ENCODE results near the gene CXCL8. TPM values are rescaled to one million over a fixed set of nuclear protein-coding genes. Genes with fewer than 3 reads are reported as not detected.
"Not testable (repeated sequence)": the region's sequence is repeated elsewhere in the genome, so short reads cannot be mapped to it uniquely, and the experiment has no call there.

CXCL8 gene
- 0.44 TPM for total RNA-seq

DNA sequence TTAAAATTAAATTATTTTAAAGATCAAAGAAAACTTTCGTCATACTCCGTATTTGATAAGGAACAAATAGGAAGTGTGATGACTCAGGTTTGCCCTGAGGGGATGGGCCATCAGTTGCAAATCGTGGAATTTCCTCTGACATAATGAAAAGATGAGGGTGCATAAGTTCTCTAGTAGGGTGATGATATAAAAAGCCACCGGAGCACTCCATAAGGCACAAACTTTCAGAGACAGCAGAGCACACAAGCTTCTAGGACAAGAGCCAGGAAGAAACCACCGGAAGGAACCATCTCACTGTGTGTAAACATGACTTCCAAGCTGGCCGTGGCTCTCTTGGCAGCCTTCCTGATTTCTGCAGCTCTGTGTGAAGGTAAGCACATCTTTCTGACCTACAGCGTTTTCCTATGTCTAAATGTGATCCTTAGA lies at the start of gene CXCL8:
TSS of gene CXCL8 (plus strand) at position 217 of the 426 bp plus-strand sequence. CDS start at position 307, 90 bp downstream.
- DNase-seq (ENCODE audit: low spot score): peak; percentile 65

DNA sequence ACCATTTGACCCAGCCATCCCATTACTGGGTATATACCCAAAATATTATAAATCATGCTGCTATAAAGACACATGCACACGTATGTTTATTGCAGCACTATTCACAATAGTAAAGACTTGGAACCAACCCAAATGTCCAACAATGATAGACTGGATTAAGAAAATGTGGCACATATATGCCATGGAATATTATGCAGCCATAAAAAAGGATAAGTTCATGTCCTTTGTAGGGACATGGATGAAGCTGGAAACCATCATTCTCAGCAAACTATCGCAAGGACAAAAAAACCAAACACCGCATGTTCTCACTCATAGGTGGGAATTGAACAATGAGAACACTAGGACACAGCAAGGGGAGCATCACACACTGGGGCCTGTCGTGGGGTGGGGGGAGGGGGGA lies 49.2 kb upstream of the CXCL8 start:
- not testable (repeated sequence) for DNase-seq (ENCODE audit: low spot score)

DNA sequence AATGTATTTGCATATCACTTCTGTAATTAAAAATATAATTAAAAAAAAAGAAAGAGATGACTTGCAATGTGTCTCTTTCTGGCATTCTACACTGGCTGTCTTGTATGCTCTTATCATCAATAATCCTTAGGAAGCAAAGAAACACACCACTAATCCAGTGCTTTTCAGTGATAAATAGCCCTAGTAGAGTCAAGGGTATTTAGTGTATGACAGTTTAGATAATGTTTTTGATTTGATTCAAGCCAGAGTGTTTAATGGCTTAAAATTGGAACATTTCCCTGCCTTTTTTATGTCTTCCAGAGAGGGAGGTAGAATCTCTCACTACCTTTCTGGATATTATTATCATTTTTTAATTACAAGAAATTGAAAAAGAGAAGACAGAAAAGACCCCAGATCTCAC lies 48.6 kb upstream of the CXCL8 start:
- DNase-seq (ENCODE audit: low spot score): no peak

DNA sequence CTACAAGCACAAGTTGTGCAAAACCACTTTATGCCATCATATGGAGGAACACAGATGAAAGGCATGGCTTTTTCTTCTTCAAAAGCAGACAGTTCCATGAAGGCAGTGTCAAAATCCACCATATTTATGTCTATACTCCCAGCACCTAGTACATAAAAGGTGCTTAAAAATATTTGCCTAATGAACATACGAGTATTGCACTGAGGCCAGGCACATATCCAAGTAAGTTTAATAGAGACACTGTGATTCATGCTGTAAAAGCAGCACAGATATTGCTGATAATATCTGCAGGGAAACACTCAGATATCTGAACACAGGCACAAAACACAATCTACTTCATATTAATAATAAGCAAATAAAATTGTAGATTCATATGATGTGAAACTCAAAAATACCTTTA lies 48.1 kb upstream of the CXCL8 start:
- no peak for DNase-seq (ENCODE audit: low spot score)

DNA sequence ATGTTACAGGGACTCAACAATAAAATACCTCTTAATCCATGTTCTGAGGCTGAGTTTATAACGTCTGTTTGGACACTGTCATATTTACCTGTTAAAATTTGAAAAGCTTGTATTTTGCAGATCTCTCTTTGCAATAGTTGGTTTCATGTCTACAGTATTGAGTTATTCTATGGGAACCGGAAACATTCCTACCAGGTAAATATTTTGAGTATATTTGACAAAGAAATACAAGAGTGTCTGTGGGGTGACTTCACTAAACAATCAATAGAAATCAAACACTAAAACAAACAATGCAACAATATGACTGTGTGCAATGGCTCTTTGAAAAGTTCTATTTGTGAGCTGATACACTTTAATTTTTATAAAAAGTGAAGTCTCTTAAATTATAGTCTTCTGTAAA lies 47.7 kb upstream of the CXCL8 start:
- no peak for DNase-seq (ENCODE audit: low spot score)

DNA sequence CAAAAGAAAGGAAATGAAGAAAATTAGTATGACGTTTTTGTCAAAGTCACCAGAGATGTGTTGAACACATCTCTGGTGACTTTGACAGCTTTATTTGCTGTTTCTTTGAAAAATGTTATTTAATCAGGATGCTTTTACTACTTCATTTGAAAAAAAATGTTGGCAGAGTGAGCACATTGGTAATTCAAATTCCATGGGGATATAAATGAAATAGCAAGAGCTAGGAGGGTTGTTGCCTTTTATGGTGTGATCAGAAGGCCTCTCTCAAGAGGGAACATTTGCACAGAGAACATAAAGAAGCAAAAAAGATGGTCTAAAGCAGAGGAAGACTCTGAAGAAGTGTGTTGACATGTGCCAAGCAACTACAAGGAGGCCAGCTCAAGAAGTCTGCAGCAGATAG lies 46.6 kb upstream of the CXCL8 start:
- DNase-seq (ENCODE audit: low spot score): no peak

DNA sequence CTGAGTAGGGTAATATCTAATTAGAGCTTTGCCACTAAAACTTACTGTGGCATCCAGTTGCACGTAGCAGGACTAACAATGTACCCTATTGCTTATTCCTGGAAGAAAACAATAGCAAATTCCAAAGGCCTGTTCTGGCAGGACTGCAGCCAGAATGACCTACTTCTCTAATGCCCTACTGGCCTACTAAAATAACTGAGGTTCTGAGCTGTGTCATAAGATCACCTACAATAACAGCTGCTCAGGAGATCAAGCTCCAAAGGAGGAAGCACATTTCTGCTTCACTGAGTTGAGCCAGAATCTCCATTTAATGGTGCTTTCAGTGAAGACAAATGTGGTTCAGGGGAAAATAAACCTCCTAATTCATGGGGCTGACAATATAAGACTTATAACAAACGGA lies 42.2 kb upstream of the CXCL8 start:
- DNase-seq (ENCODE audit: low spot score): peak; percentile 48

DNA sequence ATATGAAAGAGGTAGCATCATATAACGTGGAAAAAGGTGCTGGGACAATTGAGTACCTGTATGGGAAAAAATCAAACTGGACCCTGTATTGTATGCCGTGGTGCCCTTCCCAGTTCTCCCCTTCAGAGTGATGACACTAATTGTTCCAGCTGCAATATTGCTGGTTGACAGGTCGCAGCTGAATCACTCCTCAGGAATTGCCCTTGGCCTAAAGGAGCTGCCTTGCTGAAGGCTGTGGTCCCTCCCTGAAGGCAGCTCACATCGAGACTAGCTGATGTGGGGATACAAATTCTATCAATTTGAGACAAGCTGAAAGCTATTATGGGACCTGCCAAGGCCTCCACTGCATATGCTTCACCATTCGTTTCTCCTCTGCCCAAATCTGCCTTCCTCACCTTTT lies 39.3 kb upstream of the CXCL8 start:
- no peak for DNase-seq (ENCODE audit: low spot score)

DNA sequence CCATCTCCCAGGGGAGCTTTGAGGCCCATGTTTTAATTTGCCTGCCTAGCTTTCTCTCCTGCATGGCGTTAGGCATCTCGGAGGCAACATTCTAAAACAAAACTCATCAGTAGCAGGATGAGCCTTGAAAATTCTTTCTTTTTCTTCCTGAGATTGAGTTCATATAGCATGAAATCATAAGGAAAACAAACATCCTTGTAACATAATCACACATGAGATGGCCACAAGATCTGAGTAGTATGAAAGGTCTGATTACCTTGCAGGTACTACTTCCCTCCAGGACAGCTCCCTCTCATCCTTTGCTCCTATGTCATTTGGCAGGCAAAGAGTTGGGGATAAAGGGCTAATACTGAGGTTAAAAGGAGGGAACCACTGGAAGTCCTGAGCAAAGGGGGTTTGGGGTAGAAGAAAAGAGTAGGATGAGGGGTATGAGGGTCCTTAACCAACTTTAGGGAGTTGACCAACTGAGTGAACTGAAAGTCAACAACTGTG lies 37.5 kb upstream of the CXCL8 start:
- no peak for DNase-seq (ENCODE audit: low spot score)

DNA sequence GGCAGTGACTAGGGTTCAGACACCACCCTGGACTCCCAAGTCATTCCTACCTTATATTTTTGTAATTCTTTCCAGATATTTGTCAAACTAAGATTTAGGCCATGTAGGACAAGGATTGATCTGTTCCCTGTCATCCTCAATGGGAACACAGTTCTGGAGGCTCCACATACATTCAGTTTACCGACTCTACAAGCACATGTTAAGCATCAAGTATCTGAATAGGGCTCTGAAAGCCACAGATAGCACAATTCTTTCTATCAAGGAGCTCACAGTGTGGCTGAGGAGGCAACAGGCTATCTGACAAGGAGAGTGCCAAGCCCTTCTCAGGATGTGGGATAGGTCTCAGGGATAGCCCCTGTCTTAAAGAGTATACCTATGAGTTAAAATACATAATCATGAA lies 37.0 kb upstream of the CXCL8 start:
- DNase-seq (ENCODE audit: low spot score): no peak

DNA sequence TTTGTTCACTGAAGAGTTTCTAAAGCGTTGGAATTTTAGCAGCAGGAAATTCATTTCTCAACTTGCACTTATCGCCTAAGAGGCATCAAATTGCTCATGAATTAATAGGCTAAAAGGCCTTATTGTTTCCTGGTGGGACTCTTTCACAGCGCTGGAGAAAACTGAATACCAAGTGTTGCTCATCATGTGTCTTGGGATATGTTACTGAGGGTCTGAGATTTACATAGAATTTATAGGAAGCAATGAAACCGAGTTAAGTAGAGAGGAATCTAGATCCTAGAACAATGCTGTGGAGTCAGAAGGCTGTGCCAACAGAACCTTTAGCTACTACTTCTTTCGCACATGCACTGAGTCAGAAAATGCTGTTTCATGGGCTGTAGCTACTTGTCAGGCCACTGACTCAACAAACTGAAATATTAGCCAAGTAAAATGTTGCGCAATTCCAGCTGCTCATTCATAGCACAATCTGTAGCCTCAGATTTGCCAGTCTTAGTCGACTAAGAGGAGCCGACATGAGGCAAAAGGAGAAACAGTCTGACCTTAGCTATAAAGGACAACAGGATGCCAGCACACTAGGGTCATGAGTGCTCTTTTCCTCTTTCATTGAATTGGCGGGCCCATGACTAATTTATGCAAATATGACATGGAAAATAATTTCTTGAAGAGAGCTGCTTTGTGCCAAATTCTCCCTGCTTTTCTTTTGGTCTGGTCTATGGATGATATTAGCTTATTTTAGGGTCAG lies 35.9 kb upstream of the CXCL8 start:
- peak; percentile 76 for DNase-seq (ENCODE audit: low spot score)

DNA sequence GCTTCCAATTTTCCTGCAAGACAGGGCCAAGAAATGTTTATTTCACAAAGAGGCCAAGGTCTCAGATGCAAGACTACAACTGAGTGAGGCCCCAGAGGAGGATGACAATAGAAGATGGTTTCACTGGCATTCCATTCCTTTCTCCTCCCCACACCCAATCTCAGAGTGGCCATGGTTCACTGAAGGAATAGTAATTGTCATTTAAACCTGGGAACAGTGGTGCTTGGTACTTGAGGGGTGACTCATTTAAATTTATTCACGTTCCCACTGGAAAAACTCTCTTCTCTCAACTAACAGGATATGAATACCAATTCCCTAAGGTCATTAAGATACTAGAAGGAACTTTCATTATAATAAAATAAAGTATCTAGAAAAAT lies 35.3 kb upstream of the CXCL8 start:
- DNase-seq (ENCODE audit: low spot score): no peak

DNA sequence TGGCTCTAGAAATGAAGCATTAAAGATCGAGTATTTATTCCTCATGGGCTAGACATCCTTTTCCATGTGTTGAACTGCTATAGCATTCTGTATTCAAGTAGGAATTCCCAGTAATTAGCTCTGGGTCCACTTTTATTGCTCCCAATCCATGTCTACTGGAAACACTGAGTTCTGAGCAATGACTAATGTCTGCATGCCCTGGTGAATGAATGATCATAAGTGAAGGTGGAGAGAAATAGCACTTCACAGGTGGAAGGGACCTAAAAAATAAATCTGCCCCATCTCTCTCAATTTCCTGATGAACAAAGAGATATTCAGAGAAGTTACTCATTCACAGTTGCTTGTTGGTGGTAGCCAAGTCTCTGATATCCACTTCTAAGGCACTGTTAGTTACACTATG lies 34.6 kb upstream of the CXCL8 start:
- DNase-seq (ENCODE audit: low spot score): no peak

DNA sequence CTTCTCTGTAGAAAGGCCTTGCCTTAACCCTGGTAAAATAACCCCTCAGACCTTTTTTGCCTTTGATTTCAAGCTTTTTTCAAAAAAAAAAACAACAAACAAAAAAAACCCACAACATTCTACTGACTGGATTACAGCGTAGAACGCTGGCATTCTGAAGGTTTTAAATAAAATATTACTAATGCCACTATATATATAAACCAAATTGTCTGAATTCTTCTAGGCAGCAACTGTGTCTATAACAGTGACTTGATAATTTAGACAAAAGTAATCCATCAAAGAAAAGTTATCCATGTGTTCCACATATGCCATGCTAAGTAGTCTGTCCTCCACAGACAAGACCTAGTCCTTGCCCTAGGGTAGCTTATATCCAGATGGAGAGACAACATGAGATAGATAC lies 33.6 kb upstream of the CXCL8 start:
- no peak for DNase-seq (ENCODE audit: low spot score)

DNA sequence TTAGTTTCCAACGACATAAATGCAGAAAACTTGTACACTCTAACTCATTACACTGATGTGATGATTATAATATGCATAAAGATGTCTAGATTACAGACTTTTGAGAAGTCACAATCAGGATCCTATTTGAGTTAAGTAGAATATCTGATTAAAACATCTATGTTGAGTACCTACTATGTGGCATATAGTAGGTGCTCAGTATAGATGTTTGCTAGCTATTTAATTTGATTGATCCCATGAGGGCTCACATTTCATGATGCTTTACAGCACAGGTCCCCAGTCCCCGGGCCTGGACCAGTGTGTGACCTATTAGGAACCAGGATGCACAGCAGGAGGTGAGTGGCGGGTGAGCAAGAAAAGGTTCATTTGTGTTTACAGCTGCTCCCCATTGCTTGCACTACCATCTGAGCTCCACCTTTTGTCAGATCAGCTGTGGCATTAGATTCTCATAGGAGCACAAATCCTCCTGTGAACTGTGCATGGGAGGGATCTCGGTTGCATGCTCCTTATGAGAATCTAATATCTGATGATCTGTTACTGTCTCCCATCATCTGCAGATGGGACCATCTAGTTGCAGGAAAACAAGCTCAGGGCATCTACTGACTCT lies 33.0 kb upstream of the CXCL8 start:
- no peak for DNase-seq (ENCODE audit: low spot score)

DNA sequence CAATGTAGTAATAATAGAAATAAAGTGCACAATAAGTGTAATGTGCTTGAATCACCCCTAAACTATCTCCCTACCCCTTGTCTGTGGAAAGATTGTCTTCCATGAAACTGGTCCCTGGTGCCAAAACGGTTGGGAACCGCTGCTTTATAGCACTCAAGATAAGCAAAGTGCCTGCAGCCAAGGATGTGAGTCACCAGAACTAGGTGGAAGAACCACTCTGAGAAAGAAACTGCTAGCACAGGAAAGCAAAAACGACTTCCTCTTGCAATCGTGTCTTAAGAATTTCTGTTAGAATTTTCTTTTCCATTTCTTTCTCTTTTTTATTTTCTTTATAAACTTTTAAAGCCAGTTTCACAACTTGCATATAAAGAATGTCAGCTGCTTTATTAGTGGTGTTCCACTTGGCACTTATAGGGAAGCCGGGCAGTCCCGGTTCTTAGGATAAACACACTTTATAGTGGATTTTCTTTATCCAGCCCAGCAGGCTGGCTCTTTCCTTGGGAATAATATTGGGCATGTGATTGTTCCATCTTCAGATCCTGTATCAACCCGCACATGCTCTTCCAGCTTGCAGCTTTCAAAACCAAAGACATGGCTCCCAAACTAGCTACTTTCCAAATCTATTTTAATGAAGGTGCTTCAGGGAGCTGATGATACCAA lies 32.3 kb upstream of the CXCL8 start:
- DNase-seq (ENCODE audit: low spot score): peak; percentile 63

DNA sequence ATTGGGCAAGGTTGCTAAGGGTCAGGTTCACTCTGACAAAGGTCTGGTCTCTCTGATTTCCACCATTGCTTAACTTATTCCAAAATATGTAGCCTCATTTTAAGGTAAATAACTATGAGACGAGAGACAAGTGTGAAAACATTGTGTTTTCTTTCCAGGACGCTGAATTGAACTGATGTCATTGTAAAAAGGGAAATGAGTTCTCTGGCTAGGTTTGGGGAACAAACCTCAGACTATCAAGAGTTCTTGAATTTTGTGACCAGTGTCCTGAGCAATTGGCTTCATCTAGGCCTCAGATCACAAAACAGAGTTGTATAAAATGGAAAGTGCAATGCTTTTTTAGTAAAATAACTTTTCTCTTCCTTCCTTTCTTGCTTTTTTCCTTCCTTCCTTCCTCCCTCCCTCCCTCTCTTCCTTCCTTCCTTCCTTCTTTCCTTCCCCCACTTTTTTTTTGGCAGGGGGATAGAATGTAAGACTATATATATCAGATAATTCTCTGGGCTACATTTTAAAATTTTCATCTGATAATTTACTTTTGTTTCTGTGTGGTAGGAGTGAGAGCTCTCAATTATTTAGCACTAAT lies 30.8 kb upstream of the CXCL8 start:
- no peak for DNase-seq (ENCODE audit: low spot score)

DNA sequence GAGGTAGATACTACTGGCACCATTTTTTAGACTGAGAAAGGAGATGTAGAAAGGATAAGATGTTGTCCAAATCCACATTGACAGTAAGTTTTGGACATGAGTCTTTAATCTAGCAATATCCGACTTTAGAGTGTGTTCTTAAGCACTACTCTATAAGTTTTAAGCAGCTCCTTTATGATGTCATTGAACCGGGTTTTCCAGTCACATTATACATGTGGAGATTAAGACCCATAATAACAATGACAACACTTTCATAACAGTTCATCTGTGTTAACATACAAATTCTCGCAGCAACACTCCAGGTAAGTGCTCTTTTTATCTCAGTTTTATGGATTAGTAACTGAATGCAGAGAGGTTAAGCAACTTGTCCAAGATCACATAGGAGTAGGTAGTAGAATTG lies 30.3 kb upstream of the CXCL8 start:
- DNase-seq (ENCODE audit: low spot score): no peak

DNA sequence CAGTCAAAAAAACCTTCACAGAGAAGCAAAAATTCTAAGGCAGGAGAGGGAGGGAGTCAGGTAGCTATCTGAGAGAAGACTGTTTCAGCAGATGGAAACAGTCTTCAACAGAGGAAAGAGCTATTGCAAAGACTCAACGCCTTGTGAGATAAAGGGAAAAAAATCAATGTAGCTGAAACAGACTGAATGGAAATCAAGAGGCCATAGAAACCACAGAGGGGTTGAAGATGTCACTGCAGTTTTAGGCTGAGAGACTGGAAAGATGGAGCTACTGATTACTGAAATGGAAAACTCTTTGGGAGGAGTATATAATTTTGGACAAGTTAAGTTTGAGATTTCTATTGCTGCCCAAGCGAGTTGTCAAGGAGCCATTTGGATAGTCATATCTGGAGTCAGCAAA lies 28.4 kb upstream of the CXCL8 start:
- no peak for DNase-seq (ENCODE audit: low spot score)

DNA sequence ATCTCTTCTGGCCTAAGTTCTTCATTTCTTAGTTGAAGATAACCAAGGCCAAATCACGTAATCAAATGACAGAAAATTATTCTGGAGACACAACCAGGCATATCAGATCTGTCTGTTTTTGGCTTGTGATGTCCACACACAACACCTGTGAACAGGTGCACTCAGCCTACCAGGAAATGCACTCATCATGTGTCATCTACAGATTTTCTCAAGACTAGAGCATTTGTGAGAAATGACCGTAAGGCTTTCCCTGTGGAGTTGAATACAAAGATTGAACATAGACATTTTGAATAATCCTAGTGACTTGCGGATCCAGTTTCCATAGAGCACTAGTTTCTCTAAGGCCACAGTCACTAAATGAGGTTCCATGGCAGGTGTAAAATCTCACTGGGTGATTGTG lies 26.7 kb upstream of the CXCL8 start:
- no peak for DNase-seq (ENCODE audit: low spot score)

DNA sequence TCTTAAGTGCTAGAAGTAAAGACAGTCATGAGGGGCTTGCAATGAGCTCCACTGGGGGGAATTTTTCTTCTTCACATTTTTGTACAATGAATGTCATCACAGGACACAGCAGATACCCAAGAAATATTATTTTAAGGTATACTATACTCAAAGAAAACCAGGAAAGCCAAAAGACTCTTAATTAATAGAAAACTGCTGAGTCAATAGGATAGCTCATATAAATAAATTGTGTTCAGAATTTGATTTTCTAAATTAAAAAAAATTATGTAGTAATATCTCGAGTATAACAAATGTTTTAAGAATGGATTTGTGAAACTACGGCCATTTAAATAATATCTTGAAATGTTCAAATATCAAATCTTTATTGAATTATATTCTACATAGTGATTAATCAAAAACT lies 25.7 kb upstream of the CXCL8 start:
- DNase-seq (ENCODE audit: low spot score): no peak

DNA sequence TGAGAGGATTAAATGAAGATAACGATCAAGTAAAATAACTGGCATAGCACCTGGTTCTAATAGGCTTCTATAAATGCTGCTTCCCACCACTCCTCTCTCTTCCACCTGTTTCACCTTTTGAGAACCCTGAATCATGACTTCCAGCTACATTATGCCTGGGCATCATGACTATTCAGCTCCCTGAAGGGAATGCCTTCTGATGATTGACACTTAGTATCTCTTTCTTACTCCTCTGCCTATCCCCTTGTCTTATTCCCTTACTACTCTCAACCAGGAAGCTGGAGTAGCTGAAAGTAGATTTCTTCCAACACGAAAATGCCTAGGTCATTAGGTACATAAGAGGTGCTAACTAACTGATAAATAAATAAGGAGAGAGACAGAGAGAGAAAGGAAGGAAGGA lies 24.7 kb upstream of the CXCL8 start:
- DNase-seq (ENCODE audit: low spot score): no peak

All from ureter (tissue), 1 donor.